Progenitor cell of endocrine pancreas (in vitro differentiated cells): ENCODE measurements around the gene PDCL3. TPM values are rescaled to one million over a fixed set of nuclear protein-coding genes. Genes with fewer than 3 reads are reported as not detected.
A peak's percentile ranks its signal among the peaks of the same experiment; 100 is the strongest.

Source experiments
- DNase-seq: peaks from one replicate; pipeline ENCODE4 v3.0.0; 2021; ENCODE audit warnings: low spot score; ENCODE audit not compliant: unreplicated experiment
- H3K27ac Mint-ChIP-seq: 2 replicates; pipeline ENCODE4 v1.8.0; 2021; ENCODE audit warnings: mild to moderate bottlenecking, moderate library complexity, mixed read lengths
- H3K27me3 Mint-ChIP-seq: 2 replicates; pipeline ENCODE4 v1.8.0; 2021; ENCODE audit warnings: mixed read lengths
- H3K36me3 Mint-ChIP-seq: 2 replicates; pipeline ENCODE4 v1.8.0; 2022; ENCODE audit warnings: mixed read lengths; ENCODE audit not compliant: insufficient read depth
- H3K4me1 Mint-ChIP-seq: 2 replicates; pipeline ENCODE4 v1.8.0; 2021; ENCODE audit warnings: low read depth, mixed read lengths
- H3K4me3 Mint-ChIP-seq: 2 replicates; pipeline ENCODE4 v1.8.0; 2021; ENCODE audit warnings: low read depth, mild to moderate bottlenecking, moderate library complexity, mixed read lengths
- H3K9me3 Mint-ChIP-seq: 2 replicates; pipeline ENCODE4 v1.8.0; 2021; ENCODE audit warnings: low read depth, mixed read lengths
- total RNA-seq: library from RNA; stranded (reverse); gene quantifications from 2 replicates; pipeline ENCODE4 v1.2.1, GENCODE V29; 2021
- TF ChIP-seq, protein P1 (sequence below): fragments of 200-600 bp; sonication (generic); IDR thresholded peaks from one replicate; pipeline ENCODE4 v1.5.0; 2021; ENCODE audit warnings: antibody characterized with exemption, mild to moderate bottlenecking; ENCODE audit not compliant: unreplicated experiment

The PDCL3 gene
- total RNA-seq, 1 donor from 2014 or later: 36.8 TPM

DNA sequence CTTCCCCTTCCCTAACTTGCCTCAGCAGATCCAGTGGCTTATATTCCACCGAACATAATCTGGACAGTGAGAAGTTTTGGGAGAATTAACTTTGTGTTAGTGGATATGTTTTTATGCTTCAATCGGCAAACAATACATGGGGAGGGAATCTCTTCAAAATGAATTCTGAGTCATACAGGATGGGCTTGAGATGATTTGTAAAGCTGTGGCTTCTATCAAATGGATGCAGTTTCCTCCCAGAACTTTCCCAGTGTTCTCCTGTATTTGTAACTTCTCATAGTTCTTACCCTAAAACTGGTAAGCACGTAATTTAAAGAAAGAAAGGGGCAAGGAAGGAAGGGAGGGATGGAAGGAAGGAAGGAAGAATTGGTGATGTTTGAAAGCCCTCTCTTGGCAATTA is 36.8 kb downstream of the PDCL3 start:
- Mint-ChIP-seq H3K4me1 (no peaks in the 10 kb centered on the region), H3K36me3 (no peaks in the 10 kb centered on the region), H3K27ac (no peak overlapping the region), H3K9me3 (no peaks in the 10 kb centered on the region), H3K27me3 (no peaks in the 10 kb centered on the region), H3K4me3 (no peak overlapping the region)
- TF ChIP-seq, protein P1, sequence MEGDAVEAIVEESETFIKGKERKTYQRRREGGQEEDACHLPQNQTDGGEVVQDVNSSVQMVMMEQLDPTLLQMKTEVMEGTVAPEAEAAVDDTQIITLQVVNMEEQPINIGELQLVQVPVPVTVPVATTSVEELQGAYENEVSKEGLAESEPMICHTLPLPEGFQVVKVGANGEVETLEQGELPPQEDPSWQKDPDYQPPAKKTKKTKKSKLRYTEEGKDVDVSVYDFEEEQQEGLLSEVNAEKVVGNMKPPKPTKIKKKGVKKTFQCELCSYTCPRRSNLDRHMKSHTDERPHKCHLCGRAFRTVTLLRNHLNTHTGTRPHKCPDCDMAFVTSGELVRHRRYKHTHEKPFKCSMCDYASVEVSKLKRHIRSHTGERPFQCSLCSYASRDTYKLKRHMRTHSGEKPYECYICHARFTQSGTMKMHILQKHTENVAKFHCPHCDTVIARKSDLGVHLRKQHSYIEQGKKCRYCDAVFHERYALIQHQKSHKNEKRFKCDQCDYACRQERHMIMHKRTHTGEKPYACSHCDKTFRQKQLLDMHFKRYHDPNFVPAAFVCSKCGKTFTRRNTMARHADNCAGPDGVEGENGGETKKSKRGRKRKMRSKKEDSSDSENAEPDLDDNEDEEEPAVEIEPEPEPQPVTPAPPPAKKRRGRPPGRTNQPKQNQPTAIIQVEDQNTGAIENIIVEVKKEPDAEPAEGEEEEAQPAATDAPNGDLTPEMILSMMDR: no peak
- no peak for DNase-seq

DNA sequence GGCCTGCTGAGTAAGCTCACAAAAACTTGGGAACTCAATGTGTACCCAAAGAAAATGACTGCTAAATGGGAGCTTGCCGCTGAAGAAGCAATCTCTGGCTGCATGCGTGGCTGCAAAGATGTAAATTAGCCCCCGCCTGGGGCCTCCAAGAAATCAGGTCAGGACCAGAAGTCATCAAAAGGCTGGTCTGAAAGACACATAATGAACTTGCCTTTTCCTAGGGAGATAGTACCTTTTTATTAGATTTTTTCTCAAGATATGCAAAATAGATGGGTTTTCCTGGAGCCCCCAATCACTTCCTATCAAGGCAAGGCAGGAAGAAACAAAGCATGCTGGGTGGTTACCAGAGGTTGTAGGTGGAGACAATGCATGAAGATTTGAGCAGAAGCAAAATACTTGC is 38.9 kb downstream of the PDCL3 start:
- H3K9me3 Mint-ChIP-seq: no peaks in the 10 kb centered on the region
- no peaks in the 10 kb centered on the region for H3K36me3 Mint-ChIP-seq
- H3K27ac Mint-ChIP-seq: no peak overlapping the region
- no peak for DNase-seq
- no peak overlapping the region for H3K4me3 Mint-ChIP-seq
- TF ChIP-seq, protein P1: no peak
- peaks cover under 1% of the 10 kb centered on the region for H3K4me1 Mint-ChIP-seq
- no peaks in the 10 kb centered on the region for H3K27me3 Mint-ChIP-seq

DNA sequence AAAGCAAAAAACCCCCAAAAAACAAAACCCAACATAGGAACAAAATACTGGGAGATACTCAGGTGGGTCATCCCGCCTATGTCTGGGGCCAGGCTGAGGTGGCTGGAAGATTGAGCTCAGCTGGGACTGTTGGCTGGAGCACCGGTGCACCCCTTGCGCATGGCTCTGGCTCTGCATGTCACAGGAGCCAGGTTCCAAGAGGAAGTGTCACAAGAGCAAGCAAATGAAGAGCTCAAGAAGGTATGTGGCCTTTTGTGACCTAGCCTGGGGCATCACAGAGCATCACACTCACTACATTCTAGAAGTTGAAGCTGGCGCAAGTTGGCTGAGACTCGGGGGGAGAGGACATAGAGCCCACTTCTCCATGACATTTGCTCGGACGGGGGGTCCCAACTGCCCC is 40.6 kb downstream of the PDCL3 start:
- Mint-ChIP-seq H3K4me3 (no peak overlapping the region), H3K27ac (no peak overlapping the region), H3K27me3 (no peaks in the 10 kb centered on the region), H3K36me3 (no peaks in the 10 kb centered on the region), H3K9me3 (no peaks in the 10 kb centered on the region), H3K4me1 (peaks cover 2% of the 10 kb centered on the region)
- TF ChIP-seq, protein P1: no peak
- DNase-seq: no peak

DNA sequence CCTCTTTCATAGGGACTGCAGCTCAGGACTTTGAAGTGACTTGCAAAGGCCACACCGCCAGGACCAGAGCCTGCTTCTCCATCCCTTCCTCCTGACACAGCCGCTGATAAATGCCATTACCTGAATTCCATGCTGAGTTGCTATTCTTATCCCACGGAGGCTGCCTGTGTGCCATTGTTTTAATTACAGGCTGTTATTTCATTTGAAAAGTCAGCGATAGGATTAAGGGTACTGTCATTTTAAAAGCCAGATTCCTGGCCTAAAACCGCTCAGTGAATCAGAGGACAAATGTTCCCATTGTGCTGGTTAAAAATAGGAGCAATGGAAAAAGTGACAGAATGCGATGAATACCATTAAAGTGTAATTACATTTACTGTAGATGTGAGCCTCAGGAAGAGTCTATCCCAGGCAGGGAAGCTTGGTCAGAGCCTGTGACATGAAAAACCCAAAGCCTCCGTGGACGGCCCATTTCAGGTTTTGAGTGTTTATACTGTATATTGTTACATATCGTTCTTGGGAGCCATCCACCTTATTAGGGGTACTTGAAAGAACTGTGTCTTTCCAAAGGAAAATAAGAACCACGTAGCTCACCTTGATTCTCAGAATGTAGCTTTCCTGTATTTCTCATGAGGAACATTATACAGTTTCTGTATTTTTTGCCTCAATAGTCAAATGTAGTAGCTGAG is 41.3 kb downstream of the PDCL3 start:
- Mint-ChIP-seq H3K4me3 (no peak overlapping the region), H3K27ac (no peak overlapping the region), H3K36me3 (no peaks in the 10 kb centered on the region), H3K4me1 (peaks cover 2% of the 10 kb centered on the region), H3K27me3 (no peaks in the 10 kb centered on the region), H3K9me3 (no peaks in the 10 kb centered on the region)
- TF ChIP-seq, protein P1: no peak
- DNase-seq: no peak

DNA sequence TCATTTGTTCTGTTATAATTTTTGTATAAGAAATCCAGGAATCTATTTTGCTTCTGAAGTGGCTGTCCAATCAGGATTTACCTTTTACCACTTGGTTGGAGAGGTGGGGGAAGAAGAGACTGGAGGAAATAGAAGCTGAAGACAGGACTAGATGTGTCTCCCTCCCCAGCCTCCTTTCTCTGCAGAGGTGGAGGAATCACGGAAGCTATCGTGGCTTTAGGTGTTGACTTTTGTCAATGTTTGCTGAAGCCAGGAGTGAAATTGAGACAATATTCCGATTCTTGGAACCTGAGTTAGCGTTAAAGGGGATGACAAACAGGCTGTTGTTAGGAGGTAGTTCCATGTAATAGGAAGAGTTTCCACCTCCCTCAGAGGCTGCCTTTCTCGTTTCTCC is 43.5 kb downstream of the PDCL3 start:
- TF ChIP-seq, protein P1: no peak
- H3K27ac Mint-ChIP-seq: peak overlapping the region; percentile 30
- no peaks in the 10 kb centered on the region for H3K9me3 Mint-ChIP-seq
- no peaks in the 10 kb centered on the region for H3K36me3 Mint-ChIP-seq
- H3K27me3 Mint-ChIP-seq: peaks cover 3% of the 10 kb centered on the region
- peaks cover 2% of the 10 kb centered on the region for H3K4me1 Mint-ChIP-seq
- no peak overlapping the region for H3K4me3 Mint-ChIP-seq
- DNase-seq: no peak
